NCI-H524 (cell line): ENCODE data around the gene C4orf33.

Source experiments
- DNase-seq, 2 experiments: peaks; one replicate each; lab custom pipeline; 2025; lab: John Stamatoyannopoulos, UW

The C4orf33 gene

DNA sequence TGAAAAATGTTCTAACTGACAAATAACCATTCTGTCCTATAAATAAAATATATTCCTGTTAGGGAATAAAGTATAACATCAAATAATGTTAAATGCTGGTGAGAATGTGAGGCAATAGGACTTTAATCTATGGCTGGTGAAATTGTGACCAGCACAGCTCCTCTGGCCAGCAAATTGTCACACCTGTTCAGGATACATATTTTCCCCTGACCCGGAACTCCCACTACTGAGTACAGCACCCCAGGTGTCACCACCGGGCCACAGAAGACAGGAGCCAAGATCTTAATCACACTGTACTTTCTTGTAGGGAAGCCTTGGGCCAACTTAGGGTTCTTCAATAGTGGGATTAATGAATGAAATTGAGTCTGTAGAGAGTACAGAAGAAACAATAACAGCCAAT lies 33.2 kb downstream of the C4orf33 start:
- DNase-seq, result no peak

DNA sequence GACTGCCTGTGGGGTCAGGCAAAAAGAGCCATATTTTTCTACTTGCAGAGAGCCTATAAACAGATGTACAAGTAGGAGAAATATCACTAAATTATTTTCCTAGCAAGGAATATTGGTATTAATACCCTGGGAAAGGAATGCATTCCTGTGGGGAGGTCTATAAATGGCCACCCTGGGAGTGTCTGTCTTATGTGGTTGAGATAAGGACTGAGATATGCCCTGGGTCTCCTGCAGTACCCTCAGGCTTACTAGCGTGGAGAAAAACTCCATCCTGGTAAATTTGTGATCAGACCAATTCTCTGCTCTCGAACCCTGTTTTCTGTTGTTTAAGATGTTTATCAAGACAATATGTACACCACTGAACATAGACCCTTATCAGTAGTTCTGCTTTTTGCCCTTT lies 35.4 kb downstream of the C4orf33 start:
- no peak for DNase-seq

DNA sequence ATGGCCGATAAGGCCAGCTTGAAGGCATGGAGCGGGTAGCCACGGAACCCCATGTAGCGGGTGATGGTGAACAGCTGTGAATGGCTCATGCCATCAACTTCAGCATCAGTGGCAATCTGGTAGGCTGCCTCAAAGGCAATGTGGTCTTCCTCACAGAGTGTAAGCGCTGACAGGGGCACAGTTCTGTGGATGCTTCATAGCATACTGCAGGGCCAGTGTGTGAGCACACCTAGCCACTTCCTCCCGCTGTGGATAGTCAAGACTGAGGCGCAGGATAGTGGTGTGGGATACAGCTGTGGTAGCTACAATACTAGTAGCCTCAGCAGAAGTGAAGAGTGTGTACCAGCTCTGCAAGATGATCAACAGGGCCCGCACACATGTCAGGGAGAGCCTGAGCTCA lies 40.5 kb downstream of the C4orf33 start:
- no peak for DNase-seq

DNA sequence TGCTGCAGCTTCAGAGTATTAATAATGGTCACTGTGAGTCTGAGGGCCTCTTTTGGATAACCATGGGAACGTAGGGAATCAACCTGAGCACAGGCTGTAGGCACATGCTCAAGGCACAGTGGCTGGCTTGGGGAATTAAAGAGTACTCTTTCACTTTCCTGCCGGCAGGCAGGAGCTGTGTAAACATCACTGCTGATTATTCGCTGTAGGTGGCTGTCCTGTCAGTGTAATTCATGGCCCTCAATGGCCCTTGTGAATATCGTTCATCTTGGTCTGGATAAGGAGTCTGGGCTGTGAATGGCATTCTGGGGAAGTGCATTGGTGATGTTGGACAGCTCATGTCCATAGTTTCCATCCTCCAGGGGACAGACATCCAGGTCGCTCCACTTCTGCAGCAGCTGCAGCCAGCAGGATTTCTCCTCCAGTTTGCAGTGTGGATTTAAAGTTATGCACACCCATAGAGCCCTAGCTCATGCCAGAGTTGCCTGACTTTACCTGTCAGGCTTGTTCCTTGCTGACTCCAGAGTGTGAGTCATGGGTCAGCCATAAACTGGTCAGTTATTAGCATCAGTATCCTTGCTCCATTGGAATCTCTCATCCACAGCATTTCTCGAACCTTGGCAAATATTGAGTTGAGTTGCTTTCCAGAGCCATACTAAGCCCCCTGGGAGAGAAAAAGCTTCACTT lies 43.0 kb downstream of the C4orf33 start:
- DNase-seq, result no peak

DNA sequence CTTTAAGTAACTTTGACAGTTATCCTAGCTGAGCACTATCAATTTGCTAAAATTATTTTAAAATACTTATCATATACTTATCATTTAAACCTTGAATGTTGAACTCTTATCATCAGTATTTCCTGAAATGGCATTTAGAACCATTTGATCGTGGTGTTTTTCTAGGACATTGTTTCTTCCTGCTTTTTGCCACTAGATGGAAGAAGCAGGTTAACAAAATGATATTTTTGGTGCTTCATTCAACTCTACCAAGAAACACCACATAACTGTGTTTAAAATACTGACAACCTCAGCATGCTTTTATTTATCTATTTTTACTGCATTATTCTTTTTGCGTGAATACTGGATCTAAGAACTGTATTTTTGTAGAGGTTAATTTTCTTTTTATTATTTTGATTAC lies 44.6 kb downstream of the C4orf33 start:
- no peak for DNase-seq

DNA sequence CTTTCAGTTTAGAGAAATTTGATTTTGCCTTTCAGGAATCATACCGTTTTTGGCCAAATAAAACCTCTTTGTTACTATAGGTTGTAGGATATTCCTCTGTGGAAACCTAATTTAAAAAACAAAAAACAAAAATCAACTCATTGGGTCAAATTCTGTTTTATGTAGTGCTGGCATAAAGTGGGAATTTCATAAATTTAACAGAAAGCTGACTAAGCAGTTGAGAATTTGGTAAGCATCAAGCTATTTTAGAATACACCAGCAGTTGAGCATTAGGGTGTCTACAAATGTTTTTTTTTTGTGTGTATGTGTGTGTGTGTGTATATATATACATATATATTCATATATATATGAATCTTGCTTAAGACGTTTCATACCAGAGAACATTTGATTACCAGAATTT lies 47.4 kb downstream of the C4orf33 start:
- DNase-seq, result no peak

DNA sequence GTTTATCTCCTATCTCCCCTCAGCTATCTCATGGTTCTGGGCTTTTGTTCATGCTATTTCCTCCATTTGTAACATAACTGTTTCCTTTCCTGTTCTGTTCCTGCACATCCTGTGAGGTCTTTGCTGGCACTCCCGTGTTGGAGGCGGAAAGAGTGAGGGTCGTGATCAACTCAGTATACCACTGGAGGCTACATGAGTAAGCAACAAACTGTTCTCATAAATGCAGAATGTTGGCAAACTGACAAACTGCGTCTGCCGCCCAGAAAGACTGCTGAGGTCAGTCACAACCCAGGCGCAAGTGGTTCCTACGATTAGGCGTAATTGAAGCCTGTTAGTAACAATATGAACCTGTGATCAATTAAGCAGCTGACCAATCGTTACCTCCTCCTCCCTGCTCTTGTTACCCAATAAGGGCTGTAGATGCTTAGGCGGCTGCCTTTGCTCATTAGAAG lies 48.8 kb downstream of the C4orf33 start:
- no peak for DNase-seq

DNA sequence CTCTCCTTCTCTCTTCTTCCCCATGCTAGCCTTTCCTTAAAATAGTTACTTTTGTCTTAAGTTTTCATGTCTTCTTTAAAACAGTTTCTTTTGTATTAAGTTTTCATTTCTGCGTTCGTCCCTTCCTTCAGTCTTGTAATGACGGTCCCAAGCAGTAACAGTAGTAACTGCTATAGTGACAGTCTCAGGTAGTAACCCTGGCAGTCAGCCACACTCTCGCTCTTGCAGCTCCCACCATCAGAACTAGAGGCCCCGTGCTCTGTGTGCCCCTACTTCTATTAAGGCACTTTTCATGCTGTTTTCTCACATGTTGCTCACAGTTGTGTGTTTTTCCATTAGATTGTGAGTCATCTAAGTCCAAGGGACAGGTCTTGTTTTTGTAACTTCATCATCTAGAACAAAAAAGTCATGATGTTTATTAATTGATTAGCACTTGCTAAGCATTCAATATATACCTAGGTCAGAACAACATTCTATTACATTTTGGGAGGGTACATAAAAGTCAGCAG lies 49.3 kb downstream of the C4orf33 start:
- no peak for DNase-seq

DNA sequence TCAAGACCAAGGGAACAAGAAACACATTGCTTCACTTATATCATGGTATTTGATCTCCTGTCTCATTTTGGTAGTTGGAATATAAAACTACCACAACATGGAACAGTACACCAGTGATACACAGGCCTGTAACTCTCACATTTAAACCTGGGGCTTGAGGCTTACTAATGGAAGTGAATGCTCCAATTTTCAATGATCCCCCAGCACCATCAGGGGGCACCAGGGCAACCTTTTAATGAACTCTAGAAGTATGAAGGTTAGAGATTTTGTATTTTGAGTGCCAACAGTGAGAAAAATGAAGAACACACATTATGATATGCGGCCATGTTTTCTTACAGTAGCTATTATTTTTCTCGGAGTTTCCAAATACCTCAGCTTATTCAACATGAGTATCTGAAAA lies 50.7 kb downstream of the C4orf33 start:
- DNase-seq, result no peak

DNA sequence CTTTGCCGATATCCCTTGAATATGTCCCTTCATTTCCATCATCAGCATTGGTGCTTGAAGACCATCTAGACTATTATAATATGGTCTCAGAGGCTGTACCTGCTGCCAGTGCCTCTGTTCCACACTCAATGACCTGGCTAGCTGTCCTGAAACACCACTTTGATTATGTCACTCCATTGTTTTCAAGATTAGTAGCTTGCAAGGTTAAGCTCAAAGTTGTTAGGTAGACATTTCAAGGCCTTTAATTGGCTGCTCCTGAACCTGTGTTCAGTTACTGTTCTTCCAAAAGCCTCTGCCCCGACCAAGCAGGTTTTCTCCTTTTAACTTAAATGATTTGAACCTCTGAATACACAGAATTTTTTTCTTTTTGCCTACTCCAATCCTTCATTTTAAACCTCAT lies 52.9 kb downstream of the C4orf33 start:
- DNase-seq, result no peak

DNA sequence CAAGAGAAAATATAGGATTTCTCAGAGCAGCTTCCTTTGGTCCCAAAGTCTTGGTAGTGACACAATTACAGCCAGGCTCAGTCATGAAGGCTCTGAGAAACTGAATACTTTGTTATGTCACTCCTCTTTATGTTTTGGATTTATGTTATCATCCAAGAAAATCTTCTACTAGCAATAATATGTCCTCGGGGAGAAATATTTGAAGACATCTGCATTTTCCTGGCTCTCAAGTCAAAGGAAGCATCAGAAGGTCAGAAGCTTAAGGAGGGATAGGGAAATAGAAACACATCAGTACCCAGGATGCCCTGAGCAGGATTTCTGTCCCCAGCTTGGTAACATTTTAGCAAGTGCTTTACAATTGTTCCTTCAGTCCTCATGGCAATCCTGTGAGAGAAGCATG lies 54.0 kb downstream of the C4orf33 start:
- no peak for DNase-seq

DNA sequence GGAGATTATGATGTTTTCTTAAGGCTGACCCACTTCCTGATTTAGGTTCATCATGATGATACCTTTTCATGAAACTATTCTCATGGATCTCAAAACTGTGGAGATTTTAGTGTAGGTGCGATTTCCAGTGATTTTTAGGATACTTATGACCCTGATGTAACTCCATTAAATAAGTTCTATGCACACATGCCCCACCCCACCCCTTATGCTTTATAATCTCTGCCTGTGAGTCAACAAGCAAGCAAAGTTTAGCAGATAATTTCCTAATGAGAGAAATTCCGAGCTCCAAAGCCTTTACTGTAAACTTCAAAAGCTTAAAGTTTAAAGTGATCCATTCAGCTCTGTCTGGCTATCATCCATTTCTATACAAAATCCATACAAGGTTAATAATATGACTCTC lies 56.4 kb downstream of the C4orf33 start:
- DNase-seq, result no peak

DNA sequence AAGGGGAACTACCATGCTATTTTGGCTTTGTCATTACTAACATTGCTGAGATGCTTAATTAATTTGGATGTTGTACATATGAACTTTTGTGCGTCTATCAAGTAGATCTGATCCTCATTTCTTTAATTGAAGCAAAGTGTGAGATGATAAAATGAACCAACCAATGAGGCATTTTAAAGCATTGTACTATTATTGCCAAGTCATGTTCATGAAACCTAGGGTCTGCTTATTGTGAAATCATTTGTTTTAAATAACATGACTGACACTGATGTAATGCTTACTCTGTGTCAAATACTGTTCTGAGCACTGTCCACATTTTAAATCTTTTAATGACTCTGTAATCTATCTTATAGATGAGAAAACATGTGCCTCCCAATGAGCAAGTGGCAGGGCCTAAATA lies 57.7 kb downstream of the C4orf33 start:
- no peak for DNase-seq

DNA sequence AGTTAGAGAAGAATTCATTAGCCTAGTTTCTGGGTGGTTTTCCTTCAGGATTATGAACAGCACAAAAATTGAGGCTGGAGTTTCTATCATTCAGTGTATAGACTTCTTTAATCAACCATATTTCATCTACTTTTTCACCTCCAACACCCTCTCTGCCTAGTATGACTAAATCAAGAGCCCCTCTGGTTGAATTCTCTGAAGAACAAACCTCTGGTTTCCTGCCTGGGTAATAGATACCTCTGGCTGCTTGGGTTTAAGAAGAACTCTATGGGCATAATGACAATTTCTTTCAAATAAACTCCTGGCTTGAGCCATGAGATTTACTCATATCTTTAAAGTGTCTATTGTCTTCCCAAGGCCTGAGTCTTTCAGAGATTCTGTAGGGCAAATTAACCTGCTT lies 66.5 kb downstream of the C4orf33 start:
- DNase-seq, result no peak

DNA sequence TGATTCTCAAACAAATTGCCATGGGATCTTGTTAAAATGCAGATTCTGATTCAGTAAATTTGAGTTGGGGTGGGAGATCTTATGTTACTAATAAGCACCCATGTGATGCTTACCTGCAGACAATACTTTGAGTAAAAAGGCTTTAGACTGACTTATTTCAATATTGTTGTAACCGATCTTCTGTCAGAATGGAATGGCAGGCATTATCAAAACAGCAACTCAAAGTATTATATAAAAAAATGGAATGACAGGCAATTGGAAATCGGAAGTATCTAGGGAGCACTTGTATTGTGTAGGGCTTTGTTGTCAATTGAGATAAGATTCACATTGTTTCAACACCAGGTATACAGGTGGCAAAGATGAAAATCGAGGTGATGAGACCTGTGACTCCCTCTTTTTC lies 67.5 kb downstream of the C4orf33 start:
- DNase-seq, result no peak

DNA sequence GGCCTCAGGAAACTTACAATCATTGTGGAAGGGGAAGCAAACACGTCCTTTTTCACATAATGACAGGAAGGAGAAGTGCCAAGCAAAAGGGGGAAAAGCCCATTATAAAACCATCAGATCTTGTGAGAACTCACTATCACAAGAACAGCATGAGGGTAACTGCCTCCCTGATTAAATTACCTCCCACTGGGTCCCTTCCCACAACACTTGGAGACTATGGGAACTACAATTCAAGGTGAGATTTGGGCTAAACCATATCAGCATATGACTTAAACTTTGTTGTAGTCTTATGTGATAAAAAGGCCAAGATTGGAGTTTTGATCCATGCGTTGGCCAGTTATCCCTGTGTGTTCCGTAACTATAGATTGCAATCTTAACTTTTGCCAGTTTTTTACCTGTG lies 68.3 kb downstream of the C4orf33 start:
- DNase-seq, result no peak
